ENCODE data around the gene GPR173.

GRCh38 chrX:53050841-53051240 is 2.3 kb downstream of the GPR173 start:
- TF ChIP-seq POLR2A (IDR thresholded peaks at IDR 0.05) (no peak), CTCF (IDR thresholded peaks at IDR 0.05) (no peak)
